ENCODE measurements around the gene TFF1.

GRCh38 chr21:42320791-42321190, 45.5 kb downstream of the TFF1 start:
- TF ChIP-seq POLR2A (IDR thresholded peaks at IDR 0.05) = no peak
- TF ChIP-seq, protein P1, sequence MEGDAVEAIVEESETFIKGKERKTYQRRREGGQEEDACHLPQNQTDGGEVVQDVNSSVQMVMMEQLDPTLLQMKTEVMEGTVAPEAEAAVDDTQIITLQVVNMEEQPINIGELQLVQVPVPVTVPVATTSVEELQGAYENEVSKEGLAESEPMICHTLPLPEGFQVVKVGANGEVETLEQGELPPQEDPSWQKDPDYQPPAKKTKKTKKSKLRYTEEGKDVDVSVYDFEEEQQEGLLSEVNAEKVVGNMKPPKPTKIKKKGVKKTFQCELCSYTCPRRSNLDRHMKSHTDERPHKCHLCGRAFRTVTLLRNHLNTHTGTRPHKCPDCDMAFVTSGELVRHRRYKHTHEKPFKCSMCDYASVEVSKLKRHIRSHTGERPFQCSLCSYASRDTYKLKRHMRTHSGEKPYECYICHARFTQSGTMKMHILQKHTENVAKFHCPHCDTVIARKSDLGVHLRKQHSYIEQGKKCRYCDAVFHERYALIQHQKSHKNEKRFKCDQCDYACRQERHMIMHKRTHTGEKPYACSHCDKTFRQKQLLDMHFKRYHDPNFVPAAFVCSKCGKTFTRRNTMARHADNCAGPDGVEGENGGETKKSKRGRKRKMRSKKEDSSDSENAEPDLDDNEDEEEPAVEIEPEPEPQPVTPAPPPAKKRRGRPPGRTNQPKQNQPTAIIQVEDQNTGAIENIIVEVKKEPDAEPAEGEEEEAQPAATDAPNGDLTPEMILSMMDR (IDR thresholded peaks at IDR 0.05) = no peak
